Endodermal cell (in vitro differentiated cells): ENCODE data around the gene SLC24A3. TPM values are rescaled to one million over a fixed set of nuclear protein-coding genes. Genes with fewer than 3 reads are reported as not detected.
"Not testable (repeated sequence)": the region's sequence is repeated elsewhere in the genome, so short reads cannot be mapped to it uniquely, and the experiment has no call there.

Experiments used
- DNase-seq: peaks from one replicate; pipeline ENCODE4 v3.0.0-alpha.2; 2017
- H3K27ac ChIP-seq: 2 replicates; pipeline ENCODE4 v1.5.1; 2013; ENCODE audit warnings: mild to moderate bottlenecking, low read depth, low read length, moderate library complexity
- H3K27me3 ChIP-seq: 2 replicates; pipeline ENCODE4 v1.6.1; 2013; ENCODE audit warnings: mild to moderate bottlenecking, low read length, moderate library complexity; ENCODE audit not compliant: insufficient read depth, control insufficient read depth, poor library complexity, severe bottlenecking
- H3K36me3 ChIP-seq: 2 replicates; pipeline ENCODE4 v1.7.0; 2013; ENCODE audit warnings: mild to moderate bottlenecking, low read length, moderate library complexity; ENCODE audit not compliant: control insufficient read depth, insufficient read depth
- H3K4me1 ChIP-seq: one replicate; pipeline ENCODE4 v1.7.0; 2013; ENCODE audit warnings: low read length; ENCODE audit not compliant: control insufficient read depth, insufficient read depth
- H3K4me3 ChIP-seq: 2 replicates; pipeline ENCODE4 v1.5.1; 2013; ENCODE audit warnings: mild to moderate bottlenecking, low read length, moderate library complexity
- H3K9ac ChIP-seq: 2 replicates; pipeline ENCODE4 v1.6.1; 2013; ENCODE audit warnings: mild to moderate bottlenecking, low read length, moderate library complexity; ENCODE audit not compliant: poor library complexity, severe bottlenecking; ENCODE audit errors: extremely low read depth
- H3K9me3 ChIP-seq: 2 replicates; pipeline ENCODE4 v1.6.1; 2013; ENCODE audit warnings: mild to moderate bottlenecking, low read length, moderate library complexity; ENCODE audit not compliant: control insufficient read depth
- H3K27ac Mint-ChIP-seq: 2 replicates; pipeline ENCODE4 v1.8.0; 2020; ENCODE audit warnings: mixed read lengths
- H3K27me3 Mint-ChIP-seq: 2 replicates; pipeline ENCODE4 v1.8.0; 2021; ENCODE audit warnings: mild to moderate bottlenecking, mixed read lengths; ENCODE audit not compliant: insufficient read depth
- H3K36me3 Mint-ChIP-seq: 2 replicates; pipeline ENCODE4 v1.8.0; 2020; ENCODE audit warnings: low read depth, mixed read lengths
- H3K4me1 Mint-ChIP-seq: 2 replicates; pipeline ENCODE4 v1.8.0; 2020; ENCODE audit warnings: mixed read lengths
- H3K4me3 Mint-ChIP-seq: 2 replicates; pipeline ENCODE4 v1.8.0; 2020; ENCODE audit warnings: mild to moderate bottlenecking, moderate library complexity, mixed read lengths
- H3K9me3 Mint-ChIP-seq: 2 replicates; pipeline ENCODE4 v1.8.0; 2020; ENCODE audit warnings: mild to moderate bottlenecking, mixed read lengths
- WGBS, 2 experiments: methylation state at CpG; one replicate each; pipeline versions ENCODE4 v1.1.5 to v1.1.7; 2013; ENCODE audit warnings: missing lambda C conversion rate in 2 of 2, mixed read lengths in 1 of 2; ENCODE audit not compliant: insufficient coverage in 1 of 2, insufficient read length in 1 of 2; 5-methylcytosine and 5-hydroxymethylcytosine counted together
- total RNA-seq, 2 donors: library from RNA; stranded (reverse); fragmentation: NEBNext Ultra II Directional in 1 of 2; extraction: Animal tissue kit (Norgen Biotek cat#: 25700) in 1 of 2; gene quantifications; 2 replicates in 1 of 2; 3 replicates in 1 of 2; pipeline ENCODE4 v1.2.1, GENCODE V29; 2021
- TF ChIP-seq, protein P1 (sequence below): fragments of 200-600 bp; sonication (generic); conservative IDR thresholded peaks from 2 replicates; pipeline ENCODE4 v1.5.0; 2021; ENCODE audit warnings: antibody characterized with exemption, mild to moderate bottlenecking

The SLC24A3 gene
- total RNA-seq, 2 donors from 2014 or later = 1.5 to 1.8 TPM

DNA sequence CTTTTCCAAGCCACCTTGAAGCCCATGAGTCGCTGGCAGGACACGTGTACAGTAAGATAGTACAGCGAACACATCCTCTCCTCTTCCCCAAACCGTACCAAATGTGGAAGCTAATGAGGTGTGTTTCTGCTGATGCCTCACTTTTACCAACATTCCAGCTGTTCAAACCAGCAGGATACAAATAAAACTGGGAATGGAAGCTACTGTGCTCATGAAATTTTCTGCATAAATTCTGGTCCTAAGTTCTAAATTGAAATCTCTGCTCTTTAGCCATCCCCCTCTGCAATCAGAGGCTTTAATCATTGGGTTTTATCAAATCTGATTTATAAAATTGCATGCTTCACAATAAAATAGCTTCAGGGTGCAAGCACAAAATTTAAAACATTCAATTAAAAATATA lies 463.8 kb downstream of the SLC24A3 start:
- Histone ChIP-seq H3K27ac (no peak overlapping the region), H3K4me1 (no peaks in the 10 kb centered on the region), H3K4me3 (no peak overlapping the region), H3K36me3 (no peaks in the 10 kb centered on the region), H3K9ac (no peak overlapping the region), H3K9me3 (peaks cover 6% of the 10 kb centered on the region), H3K27me3 (no peaks in the 10 kb centered on the region)
- WGBS, 2 experiments = 90 to 95% methylated on average over 4 of the region's 4 CpGs
- TF ChIP-seq, protein P1, sequence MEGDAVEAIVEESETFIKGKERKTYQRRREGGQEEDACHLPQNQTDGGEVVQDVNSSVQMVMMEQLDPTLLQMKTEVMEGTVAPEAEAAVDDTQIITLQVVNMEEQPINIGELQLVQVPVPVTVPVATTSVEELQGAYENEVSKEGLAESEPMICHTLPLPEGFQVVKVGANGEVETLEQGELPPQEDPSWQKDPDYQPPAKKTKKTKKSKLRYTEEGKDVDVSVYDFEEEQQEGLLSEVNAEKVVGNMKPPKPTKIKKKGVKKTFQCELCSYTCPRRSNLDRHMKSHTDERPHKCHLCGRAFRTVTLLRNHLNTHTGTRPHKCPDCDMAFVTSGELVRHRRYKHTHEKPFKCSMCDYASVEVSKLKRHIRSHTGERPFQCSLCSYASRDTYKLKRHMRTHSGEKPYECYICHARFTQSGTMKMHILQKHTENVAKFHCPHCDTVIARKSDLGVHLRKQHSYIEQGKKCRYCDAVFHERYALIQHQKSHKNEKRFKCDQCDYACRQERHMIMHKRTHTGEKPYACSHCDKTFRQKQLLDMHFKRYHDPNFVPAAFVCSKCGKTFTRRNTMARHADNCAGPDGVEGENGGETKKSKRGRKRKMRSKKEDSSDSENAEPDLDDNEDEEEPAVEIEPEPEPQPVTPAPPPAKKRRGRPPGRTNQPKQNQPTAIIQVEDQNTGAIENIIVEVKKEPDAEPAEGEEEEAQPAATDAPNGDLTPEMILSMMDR = no peak
- Mint-ChIP-seq H3K27ac (no peak overlapping the region), H3K27me3 (peaks cover 3% of the 10 kb centered on the region), H3K4me3 (no peak overlapping the region), H3K4me1 (peaks cover 4% of the 10 kb centered on the region), H3K9me3 (peaks cover 25% of the 10 kb centered on the region), H3K36me3 (no peaks in the 10 kb centered on the region)
- DNase-seq = no peak

DNA sequence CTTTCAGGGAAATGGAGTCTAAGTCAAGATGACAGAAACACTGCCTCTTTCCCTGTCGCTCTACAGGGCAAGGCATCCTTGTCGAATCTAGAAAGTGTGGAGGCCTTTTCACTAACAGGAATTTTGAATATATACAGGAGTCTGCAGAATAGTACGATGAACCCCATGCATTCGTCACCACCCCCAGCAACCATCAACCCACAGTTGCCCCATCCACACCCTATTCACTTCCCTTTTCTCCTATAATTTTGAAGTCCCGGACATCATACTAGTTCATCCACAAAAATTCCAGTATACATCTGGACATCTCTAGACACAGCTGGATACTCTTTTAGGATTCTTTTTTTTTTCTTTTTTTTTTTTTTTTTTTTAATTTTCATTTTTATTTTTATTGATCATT lies 464.9 kb downstream of the SLC24A3 start:
- 90 to 100% methylated on average over 3 to 5 of the region's 5 CpGs for WGBS, 2 experiments
- Histone ChIP-seq H3K9ac (no peak overlapping the region), H3K36me3 (no peaks in the 10 kb centered on the region), H3K4me1 (no peaks in the 10 kb centered on the region), H3K4me3 (no peak overlapping the region), H3K9me3 (peaks cover 6% of the 10 kb centered on the region), H3K27ac (no peak overlapping the region), H3K27me3 (no peaks in the 10 kb centered on the region)
- DNase-seq = no peak
- TF ChIP-seq, protein P1 = no peak
- Mint-ChIP-seq H3K27ac (no peak overlapping the region), H3K4me3 (no peak overlapping the region), H3K4me1 (peaks cover 1% of the 10 kb centered on the region), H3K27me3 (peaks cover 3% of the 10 kb centered on the region), H3K9me3 (peaks cover 29% of the 10 kb centered on the region), H3K36me3 (no peaks in the 10 kb centered on the region)

DNA sequence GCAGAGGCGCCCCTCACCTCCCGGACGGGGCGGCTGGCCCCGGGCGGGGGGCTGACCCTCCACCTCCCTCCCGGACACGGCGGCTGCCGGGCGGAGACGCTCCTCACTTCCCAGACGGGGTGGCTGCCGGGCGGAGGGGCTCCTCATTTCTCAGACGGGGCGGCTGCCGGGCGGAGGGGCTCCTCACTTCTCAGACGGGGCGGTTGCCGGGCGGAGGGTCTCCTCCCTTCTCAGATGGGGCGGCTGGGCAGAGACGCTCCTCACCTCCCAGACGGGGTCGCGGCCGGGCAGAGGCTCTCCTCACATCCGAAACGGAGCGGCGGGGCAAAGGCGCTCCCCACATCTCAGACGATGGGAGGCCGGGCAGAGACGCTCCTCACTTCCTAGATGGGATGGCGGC lies 466.1 kb downstream of the SLC24A3 start:
- not testable (repeated sequence) for H3K36me3 Mint-ChIP-seq, H3K36me3 ChIP-seq, H3K4me1 ChIP-seq, H3K9ac ChIP-seq, H3K27ac Mint-ChIP-seq, H3K4me3 ChIP-seq, H3K27ac ChIP-seq, DNase-seq, H3K9me3 ChIP-seq, H3K27me3 ChIP-seq, H3K4me3 Mint-ChIP-seq, H3K4me1 Mint-ChIP-seq, H3K27me3 Mint-ChIP-seq
- 89 to 100% methylated on average over 8 to 27 of the region's 38 CpGs for WGBS, 2 experiments
- peaks cover 30% of the 10 kb centered on the region for H3K9me3 Mint-ChIP-seq

DNA sequence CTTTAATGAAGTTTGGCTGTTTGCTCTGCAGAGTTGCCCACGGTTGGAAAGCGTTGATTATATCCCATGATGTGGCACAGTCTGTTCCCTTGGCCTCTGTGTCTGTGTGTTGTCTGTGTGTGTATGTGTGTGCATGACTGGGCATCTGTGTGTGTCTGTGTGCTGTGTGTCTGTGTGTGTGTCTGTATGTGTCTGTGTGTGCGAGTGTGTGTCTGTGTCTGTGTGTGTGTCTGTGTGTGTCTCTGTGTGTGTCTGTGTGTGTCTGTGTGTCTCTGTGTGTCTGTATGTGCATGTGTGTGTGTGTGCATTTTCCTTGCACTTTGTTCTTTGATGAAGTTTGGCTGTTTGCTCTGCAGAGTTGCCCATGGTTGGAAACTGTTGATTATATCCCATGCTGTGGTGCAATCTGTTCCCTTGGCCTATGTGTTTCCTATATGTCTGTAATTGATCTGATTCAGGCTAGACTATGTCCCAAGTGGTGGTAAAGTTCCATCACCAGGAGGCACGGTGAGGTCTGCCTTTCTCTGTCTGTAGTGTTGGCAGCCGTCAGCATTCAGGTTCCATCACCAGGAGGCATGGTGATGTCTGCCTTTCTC lies 467.6 kb downstream of the SLC24A3 start:
- Mint-ChIP-seq H3K27me3 (peaks cover 8% of the 10 kb centered on the region), H3K4me3 (no peak overlapping the region)
- WGBS, 2 experiments = 92 to 94% methylated on average over 2 to 5 of the region's 5 CpGs

More for the DNA sequence above, 467.6 kb downstream of the SLC24A3 start:
- H3K36me3 Mint-ChIP-seq = no peaks in the 10 kb centered on the region
- peaks cover 1% of the 10 kb centered on the region for H3K4me1 Mint-ChIP-seq
- peaks cover 15% of the 10 kb centered on the region for H3K9me3 ChIP-seq
- TF ChIP-seq, protein P1 = no peak
- H3K36me3 ChIP-seq = peaks cover 3% of the 10 kb centered on the region
- H3K9me3 Mint-ChIP-seq = peaks cover 41% of the 10 kb centered on the region
- no peaks in the 10 kb centered on the region for H3K27me3 ChIP-seq
- no peak overlapping the region for H3K27ac ChIP-seq
- no peak overlapping the region for H3K4me3 ChIP-seq
- H3K9ac ChIP-seq = no peak overlapping the region
- no peaks in the 10 kb centered on the region for H3K4me1 ChIP-seq
- DNase-seq = no peak
- H3K27ac Mint-ChIP-seq = no peak overlapping the region
